IPS-NIHi11 (cell line): ENCODE data around the gene PGAP3.
"Not testable (repeated sequence)": the region's sequence is repeated elsewhere in the genome, so short reads cannot be mapped to it uniquely, and the experiment has no call there.

Experiments
- DNase-seq: peaks from one replicate; pipeline ENCODE4 v3.0.0; 2012; ENCODE audit warnings: mixed read lengths, low spot score

Gene PGAP3

GRCh38 chr17:39687546-39688474 is at the start of gene PGAP3:
PGAP3 (minus strand) TSS chr17:39688057; CDS start chr17:39688014, 43 bp downstream.
- peak; percentile 91 for DNase-seq

- no peak for DNase-seq
Observed at GRCh38 chr17:39737206-39737759, 49.4 kb upstream of the PGAP3 start.

GRCh38 chr17:39736319-39737165 is 48.7 kb upstream of the PGAP3 start:
- DNase-seq = no peak

- no peak for DNase-seq
Observed at GRCh38 chr17:39735882-39736281, 48.0 kb upstream of the PGAP3 start.

GRCh38 chr17:39732586-39732985 is 44.7 kb upstream of the PGAP3 start:
- no peak for DNase-seq

DNA sequence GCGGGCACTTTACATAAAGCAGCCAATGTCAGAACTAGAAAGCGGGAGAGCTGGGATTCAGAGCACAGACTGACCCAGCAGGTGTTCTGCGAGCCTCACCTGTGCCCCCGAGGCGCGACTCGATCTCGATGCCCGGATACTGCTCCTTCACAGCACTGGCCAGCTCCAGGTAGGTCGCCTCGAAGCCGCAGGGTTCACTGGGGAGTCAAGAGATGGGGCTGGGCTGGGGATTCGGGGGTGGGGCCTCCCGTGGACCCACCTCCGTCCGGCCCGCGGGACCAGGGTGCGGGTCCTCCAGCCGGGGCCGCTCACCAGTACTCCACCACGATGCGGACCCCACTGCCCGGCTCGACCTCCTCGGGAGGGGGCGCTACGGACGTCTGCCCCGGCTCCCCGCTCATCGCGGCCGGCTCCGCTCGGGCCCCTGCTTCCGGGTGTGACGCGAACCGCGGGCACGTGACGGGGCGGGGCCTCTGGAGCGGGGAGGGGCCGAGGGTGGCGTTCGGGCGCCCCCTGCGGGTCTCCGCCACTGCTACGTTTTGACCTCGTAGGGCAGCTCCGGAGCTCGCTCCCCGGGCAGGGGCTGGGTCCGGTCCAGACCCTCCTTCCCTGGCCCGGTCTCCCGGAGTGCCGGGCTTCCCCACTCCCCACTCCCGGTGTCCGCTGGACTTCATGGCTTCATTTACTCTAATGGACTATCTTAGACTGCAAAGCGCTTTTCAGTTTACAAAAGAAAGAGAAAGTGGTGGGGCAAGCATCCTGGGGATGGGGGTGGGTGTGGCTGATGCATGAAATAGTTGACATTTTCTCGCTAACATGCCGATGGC is 42.5 kb upstream of the PGAP3 start, which contains the start of gene MIEN1:
MIEN1 (minus strand) TSS at position 438 of the 827 bp plus-strand sequence; CDS start at position 401, 37 bp downstream.
- DNase-seq = peak; percentile 99

DNA sequence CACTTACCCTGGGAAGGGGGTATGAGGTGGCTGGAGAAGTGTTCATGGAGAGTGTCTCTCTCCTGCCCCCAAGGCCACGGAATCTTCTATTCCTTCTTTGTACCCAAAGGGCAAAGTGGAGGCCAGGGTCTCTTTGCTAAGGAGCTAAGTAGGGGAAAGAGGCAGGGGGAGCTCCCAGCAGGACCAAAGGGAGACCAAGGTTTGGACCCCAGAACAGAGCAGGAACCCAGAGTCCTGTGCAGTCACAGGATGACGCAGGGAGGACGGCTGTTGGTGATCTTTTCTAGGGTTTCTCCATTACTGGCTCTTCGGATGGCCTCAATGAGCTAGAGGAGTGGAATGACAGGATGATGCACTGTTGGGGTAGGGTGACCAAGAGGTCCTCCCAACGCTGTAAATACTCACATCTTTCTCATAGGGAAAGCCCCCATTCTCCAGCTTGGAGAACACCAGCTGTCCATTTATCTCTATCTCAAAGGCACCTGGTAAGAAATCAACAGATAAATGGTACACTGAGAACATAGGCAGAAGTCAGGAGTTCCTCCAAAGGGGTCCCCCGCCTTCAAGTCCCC is 41.5 kb upstream of the PGAP3 start:
- DNase-seq = no peak

GRCh38 chr17:39727556-39727955 is 39.7 kb upstream of the PGAP3 start:
- DNase-seq = no peak

- no peak for DNase-seq
Observed at GRCh38 chr17:39726617-39727016, 38.8 kb upstream of the PGAP3 start.

GRCh38 chr17:39725923-39726322 is 38.1 kb upstream of the PGAP3 start:
- DNase-seq = not testable (repeated sequence)

GRCh38 chr17:39724731-39725130 is 36.9 kb upstream of the PGAP3 start:
- DNase-seq = no peak

- DNase-seq = peak; percentile 82
Observed at GRCh38 chr17:39722965-39723848, 35.4 kb upstream of the PGAP3 start.

- no peak for DNase-seq
Observed at GRCh38 chr17:39722104-39722503, 34.2 kb upstream of the PGAP3 start.

DNA sequence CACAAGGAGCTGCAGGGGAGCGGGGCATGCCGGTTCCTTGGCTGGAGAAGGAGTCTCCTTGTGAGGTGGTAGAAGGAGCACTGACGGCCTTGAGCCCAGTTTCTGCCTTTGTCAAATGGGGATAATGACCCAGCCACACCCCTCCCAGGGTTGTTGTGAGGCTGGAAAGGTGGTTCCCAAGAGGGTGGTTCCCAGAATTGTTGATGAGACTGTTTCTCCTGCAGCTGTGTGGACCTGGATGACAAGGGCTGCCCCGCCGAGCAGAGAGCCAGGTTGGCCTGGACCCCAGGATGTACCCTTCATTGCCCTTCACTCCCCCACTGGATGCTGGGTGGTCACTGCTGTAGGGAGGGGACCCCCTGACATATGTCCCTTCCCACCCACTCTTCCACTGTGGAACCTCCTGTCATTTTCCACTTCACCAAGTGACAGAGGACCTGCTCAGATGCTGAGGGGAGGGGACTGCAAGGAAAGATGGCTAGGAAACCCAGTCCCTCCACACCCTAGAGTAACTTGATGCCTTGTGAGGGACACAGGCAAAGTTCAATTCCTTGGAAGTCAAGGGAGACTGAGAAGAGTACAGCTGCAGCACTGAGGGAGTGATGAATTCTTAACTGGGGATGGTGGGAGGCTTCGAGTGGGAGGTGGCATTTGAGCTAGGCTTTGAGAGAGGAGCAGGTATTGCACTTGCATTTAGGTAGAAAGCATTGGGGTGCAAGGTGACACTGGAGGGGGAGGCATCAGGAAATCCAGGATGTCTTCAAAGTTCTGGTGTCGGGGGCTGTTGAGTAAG is 31.9 kb upstream of the PGAP3 start:
- no peak for DNase-seq

DNA sequence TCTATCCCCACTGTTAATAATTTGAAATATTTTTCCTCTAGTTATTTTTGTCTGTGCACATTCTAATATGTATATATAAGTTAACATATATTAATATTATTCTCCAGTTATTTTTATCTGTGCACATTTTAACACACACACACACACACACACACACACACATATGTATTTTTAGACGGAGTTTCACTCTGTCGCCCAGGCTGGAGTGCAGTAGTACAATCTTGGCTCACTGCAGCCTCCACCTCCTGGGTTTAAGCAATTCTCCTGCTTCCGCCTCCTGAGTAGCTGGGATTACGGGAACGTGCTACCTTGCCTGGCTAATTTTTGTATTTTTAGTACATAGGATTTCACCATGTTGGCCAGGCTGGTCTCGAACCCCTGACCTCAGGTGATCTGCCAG is 29.8 kb upstream of the PGAP3 start:
- no peak for DNase-seq

DNA sequence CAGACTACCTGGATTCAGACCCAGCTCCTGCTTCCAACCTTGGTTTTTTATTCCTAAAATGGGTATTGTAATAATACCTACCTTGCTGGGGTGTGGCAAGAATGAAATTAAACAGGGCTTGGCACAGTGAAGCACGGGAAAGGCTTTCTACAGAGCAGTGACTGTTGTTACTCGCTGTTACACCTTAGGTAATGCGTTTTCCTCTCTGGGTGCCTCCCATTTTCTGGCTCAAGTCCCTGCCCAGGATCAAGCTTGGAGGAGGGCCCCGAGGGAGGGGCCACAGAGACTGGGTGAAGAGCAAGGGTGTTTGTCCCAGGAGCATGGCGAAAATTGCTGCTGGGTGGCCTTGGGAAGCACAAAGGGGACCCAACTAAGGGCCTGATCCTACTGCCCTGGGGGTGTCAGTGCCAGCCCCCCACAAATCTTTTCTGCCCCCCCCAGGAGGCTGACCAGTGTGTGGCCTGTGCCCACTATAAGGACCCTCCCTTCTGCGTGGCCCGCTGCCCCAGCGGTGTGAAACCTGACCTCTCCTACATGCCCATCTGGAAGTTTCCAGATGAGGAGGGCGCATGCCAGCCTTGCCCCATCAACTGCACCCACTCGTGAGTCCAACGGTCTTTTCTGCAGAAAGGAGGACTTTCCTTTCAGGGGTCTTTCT is 29.2 kb upstream of the PGAP3 start:
- DNase-seq = peak; percentile 37

DNA sequence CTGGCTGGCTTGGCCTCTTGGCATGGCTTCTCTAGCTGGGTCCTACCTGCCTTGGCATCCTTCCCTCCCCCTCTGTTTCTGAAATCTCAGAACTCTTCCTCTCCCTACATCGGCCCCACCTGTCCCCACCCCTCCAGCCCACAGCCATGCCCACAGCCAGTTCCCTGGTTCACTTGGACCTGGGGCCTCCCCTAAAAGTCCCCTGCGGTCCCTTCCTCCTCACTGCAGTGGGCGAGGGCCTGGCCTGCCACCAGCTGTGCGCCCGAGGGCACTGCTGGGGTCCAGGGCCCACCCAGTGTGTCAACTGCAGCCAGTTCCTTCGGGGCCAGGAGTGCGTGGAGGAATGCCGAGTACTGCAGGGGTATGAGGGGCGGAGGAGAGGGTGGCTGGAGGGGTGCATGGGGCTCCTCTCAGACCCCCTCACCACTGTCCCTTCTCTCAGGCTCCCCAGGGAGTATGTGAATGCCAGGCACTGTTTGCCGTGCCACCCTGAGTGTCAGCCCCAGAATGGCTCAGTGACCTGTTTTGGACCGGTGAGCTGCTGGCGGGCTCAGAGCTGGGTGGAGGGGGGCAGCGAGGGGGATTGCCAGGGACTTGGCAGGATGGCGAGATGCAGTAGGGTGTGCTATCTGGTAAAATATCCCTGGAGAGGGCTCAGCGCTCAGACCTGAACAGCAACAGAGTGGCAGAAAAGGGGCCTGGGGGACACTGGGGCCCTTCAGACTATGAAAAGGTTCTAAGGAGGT is 28.4 kb upstream of the PGAP3 start:
- DNase-seq = no peak
